ENCODE data around the gene TRDMT1.

The TRDMT1 gene

DNA sequence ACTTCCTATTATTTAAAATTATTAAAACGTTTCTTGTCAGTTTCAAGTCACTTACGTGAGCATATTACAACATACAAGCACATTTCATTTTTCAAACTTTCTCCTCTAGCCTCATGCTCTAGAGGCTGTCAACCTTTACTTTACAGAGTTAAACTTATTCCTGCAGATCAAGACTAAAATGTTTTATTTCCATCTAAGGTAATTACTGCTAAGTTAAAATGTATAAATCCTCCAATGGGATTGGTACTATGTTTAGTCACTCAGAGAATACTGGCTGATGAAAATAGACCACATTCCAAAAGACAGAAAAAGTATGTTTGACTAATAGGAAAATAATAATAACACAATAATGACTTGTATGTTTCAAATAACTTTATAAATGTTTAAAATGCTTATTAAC is 8.4 kb upstream of the TRDMT1 start:
- DNase-seq = peak; percentile 66

GRCh38 chr10:17209302-17209701 is 7.8 kb upstream of the TRDMT1 start:
- DNase-seq = no peak

DNA sequence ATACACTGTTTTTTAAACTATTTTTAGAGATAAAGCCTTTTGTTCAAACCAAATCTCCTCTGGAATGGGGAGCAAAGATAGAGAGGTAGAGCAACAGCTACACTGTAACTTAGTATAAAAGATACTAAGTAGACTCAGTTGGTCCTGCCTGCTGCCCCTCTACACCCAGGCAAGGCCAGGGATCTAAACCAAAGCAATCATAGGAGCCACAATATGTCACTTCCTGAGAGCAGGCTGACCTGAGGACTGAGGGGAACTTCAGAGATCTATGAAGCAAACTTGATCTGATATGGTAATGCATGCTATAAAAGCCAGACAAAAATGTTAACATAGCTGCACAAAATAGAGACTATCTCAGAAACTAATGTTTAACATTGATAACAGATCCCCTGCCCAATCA is 7.0 kb upstream of the TRDMT1 start:
- no peak for DNase-seq

DNA sequence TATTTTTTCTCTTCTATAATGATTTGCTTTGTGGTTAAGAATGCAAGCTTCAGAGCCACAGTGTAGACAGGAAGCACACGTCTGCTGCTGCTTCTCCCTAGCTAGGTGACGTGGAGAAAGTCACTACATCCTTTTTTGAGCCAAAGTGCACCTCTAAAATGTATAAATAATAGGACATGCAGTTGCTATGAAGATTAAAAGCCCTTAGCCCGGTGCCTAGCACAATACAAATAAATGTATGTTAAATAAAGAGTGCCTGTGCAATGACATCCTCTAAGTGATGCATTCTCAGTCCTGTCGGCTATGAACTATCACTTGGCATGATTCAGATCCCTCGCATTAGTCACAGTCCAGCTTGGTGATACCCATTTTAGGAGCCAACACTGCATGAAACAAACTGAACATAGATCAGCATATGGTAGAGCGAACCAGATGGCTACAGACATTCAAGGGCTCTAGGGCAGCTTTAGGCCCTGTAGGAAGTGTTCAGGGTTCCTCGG is 4.8 kb upstream of the TRDMT1 start:
- DNase-seq = peak; percentile 89

DNA sequence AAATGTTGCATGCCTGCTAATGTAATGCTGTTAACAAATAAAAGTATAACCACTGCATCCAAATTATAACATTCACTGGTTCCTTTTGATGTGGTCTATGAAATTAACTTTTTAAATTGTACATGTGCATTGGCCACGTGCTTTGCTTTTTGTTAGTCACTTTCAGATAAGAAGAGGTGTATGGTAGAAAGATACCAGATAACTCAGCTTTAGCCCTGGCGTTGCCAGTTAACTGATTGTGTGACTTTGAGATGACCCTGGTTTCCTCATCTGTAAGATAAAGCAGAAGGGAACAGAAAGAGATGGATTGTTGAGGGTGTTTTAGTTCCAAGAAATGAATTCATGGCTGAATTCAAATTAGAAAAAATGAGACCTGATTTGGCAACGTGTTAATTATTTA is 1.9 kb upstream of the TRDMT1 start:
- no peak for DNase-seq

DNA sequence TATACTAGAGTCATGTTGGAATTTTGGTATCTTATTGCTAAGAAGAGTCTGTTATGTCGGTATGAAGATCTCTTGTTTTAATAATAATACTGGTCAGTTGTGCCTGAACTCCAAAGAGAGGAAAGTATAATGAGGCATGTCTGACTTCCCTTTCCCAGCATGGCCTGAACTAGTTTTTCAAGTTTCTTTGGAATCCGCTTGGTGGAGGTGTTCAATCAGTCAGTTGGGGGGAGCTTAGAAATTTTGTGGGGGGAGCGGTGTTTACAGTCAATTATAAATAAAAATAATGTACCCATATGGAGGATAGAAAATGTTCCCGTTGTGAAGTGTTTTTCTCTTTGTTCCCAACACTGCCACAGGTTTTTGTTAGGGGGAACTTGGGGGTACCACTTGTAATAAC is 1.5 kb upstream of the TRDMT1 start:
- no peak for DNase-seq

DNA sequence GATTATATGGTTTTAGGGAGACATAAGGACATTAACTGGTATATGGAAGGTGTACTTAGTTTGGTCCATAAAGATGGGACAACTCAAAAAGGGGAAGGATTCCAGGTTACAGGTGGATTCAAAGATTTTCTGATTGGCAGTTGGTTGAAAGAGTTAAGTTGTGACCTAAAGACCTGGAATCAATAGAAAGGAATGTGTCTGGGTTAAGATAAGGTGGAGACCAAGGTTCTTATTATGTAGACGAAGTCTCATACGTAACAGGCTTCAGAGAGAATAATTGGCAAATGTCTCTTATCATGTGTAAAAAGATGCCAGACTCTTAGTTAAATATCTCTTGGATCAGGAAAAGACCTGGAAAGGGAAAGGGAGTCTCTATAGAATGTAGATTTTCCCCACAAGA is 1.0 kb upstream of the TRDMT1 start:
- no peak for DNase-seq

DNA sequence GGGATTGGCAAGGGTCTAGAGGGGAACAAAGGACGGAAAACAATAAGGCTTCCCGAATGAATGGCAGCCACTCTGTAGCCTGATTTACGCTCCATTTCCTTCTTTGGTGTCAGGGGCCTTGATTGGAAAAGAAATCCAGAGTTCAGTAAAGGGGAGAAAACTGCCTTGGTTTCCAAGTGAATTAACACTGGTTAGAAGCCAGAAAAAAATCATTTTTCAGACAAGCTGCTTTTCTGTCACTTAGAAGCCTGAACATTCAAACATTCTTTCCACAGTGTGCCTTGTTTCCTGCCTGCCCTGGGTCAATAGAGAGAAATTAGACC is 283 bp upstream of the TRDMT1 start:
- no peak for DNase-seq

DNA sequence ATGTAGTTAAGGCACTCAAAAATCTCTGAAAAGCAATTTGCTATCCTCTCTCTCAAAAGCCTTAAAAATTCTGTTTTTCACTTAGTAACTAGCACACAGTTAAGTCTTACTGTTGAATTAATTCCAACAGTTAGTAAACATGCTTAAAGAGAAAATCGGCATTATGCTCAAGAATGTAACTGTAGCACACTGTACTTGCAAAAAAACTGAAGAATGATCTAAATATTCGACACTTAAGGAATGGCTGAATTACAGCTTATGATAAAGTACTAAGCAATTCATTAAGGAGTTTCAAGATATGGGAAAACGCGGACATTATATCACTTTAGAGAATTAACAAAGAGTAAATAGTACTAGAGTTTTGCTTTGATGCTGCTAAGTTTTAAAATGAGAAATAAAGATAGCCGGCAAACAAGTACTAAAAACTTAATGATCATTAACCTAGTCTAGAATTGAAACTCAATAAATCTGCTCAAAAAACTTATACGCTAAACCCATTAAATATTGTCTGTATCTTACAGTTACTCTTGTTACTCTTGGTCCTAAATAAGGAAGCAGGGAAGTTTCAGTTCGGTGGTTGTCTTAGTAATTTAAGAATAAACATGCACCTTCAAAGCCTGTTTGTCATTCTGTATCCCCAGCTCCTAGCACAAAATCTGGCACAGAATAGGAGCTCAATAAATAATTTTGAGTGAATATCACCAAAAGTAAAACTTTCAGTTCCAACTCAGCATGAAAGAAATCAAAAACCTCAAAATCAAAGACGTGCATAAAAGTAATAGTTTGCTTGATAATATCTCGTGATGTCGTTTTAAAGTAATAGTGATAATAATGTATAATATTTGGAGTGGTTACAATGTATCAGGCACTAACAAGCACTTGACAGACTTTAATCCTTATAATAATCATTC is 1.2 kb downstream of the TRDMT1 start:
- DNase-seq = no peak

DNA sequence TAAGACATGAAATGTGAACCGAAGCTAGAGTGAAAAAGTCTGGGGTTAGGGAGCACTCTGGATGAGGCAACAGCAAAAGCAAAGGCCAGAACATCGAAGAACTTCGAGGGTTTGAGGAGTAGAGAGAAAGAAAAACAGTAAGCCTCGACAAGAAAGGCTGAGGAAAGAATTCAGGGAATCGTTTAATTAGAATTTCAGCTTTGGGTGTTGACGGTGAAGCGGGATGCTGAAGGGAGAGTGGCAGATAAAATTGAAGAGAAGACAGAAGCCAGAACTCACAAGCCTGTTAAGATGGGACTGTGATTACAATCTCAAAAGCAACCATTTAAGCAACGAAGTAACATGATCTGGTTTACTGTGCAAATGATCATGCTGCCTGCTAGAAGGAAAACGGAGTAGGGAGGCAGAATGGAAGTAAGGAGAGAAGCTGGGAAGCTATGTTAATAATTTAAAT is 2.1 kb downstream of the TRDMT1 start:
- DNase-seq = peak; percentile 57

DNA sequence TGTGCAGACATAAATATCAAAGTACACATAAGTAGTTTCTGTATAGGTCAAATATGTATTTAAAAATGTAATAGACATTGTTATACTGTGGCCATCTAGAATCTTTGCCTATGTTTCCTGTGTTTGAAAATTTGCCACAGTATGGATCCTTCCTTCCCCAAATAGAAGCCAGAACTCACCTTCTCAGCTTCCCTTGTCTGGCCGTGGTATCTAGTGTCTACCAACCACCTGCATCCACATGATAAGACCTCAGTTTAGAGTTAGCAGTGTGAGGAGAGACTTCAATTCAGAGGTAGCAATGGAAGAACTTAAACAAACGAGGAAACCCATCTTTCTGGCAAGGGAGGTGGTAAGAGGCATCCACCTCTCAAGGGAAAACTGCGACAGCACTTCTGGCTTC is 4.9 kb downstream of the TRDMT1 start:
- DNase-seq = no peak

DNA sequence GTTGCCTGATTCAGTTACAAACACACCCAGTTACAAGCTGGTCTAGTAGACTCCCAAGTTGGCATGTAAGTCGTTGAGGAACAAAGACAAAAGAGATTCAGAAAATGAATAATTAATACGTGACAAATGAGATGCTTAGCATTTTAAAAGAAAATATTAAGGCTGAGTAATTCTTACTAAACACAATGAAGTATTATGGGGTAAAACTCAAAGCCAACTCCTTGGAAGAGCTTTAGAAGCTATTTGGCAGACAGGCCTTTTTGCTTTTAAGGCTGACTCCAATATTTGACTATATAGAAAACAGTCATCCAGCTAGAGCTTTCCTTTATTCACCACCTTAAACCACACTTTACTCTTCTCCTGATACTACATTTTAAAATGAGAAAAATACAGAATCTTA is 5.4 kb downstream of the TRDMT1 start:
- DNase-seq = no peak

GRCh38 chr10:17195083-17195482 is 6.4 kb downstream of the TRDMT1 start:
- DNase-seq = no peak

GRCh38 chr10:17190602-17191001 is 10.9 kb downstream of the TRDMT1 start:
- no peak for DNase-seq

DNA sequence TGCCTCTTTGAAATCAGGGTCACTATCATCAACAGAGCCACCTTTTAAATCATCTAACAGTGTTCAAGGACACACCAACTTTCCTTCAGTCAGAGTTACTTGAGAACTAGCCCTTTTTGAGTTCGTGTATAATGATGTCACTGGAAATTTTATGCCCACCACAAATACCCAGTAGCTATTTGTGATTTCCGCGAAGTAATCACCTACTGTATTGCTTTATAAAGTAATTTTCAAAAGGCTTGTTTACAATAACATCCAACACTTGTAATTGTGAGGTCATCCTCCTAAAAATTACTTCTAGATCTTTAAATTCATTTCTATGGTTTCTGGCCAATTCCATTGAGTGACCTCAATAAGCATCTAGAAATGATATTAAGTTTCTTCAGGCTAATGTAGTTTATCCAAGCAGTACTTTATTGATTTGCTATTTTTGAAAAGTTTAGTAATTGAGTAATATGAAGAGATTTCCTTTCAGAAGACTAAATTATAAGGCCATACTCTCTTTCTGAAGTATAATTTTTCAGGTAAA is 12.8 kb downstream of the TRDMT1 start:
- no peak for DNase-seq

DNA sequence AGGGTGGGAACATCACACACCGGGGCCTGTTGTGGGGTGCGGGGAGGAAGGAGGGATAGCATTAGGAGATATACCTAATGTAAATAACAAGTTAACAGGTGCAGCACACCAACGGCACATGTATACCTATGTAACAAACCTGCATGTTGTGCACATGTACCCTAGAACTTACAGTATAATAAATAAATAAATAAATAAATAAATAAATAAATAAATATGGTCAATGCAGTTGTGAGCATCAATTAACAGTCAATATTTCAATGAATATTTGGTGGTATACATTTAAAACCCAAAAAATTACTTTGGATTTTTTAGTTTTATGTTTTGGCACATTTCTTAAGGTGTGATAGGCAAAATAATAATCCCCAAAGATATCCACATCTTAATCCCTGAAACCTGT is 15.6 kb downstream of the TRDMT1 start:
- DNase-seq = no peak

GRCh38 chr10:17183110-17183509 is 18.4 kb downstream of the TRDMT1 start:
- DNase-seq = no peak

- no peak for DNase-seq
Observed at GRCh38 chr10:17181751-17182150, 19.7 kb downstream of the TRDMT1 start.

DNA sequence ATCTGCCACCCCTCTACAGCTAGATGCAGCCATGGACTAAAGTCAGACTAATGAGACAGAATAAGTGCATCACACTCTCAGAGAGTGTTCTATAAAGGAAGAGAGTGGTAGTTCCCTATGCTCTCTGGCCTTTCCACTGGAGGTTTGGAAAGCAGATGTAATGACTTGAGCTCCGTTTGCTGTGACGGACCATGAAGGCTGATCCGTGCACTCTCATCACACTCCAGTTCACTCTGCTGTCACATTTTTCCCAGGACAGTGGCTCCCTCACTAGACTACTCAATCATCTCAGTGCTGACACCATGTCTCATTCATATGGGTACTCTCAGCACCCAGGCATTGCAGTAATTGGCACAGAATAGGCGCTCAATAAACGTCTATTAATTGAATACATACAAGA is 20.4 kb downstream of the TRDMT1 start:
- DNase-seq = peak; percentile 16

DNA sequence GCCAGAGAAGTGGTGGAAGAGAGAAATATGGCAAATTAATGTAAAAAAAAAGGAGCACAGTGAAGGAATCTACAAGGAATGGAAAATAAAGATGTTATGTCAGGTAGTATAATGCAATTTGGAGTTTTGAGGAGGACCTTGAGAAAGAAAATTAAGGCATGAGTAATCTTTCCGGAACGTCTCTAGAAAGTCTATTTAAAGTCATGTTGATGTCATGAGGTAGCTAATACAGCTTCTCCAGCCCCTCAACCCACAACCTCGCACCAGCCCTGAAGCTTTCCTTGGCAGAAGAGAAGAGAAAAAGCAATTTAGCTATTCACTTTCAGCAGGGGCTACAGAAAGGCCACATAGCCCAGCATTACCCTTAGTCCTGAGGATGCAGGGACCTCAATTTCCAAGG is 22.5 kb downstream of the TRDMT1 start:
- DNase-seq = peak; percentile 47

DNA sequence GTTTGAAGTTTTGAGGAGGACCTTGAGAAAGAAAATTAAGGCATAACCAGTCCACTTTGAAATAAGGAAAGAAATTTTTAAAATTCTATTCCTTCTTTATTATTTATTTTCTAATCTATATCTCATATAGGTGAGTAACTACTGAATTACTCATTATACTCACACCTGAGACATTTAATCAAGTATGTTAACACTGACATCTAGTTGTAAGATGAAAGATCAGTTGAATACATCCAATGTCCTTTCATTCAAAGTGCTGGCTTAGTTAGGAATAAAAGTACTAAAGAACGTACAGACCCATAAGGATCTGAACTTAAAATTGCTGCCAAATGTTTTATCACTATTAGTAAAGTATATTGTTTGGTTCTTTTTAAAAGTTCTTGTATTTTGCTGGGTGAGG is 23.5 kb downstream of the TRDMT1 start:
- DNase-seq = no peak

GRCh38 chr10:17177014-17177413 is 24.5 kb downstream of the TRDMT1 start:
- DNase-seq = no peak

GRCh38 chr10:17176091-17176490 is 25.4 kb downstream of the TRDMT1 start:
- no peak for DNase-seq

DNA sequence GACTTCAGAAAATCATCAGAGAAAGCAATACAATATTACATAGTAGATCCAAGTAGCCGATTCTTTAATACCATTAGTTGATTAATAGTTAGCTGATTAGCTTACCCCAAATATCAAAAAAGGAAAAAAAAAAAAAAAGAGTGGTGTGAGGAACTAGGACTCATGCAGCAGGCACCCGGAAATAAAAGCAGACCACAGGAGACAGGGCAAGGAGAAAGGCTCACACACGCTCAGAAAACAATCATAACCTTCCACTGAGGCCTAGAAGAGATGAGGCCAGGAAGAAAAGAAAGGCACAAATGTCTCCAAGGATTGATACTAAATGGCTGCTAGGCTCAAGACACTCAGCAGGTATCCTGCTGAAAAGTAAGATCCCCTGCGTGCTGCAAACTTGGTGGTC is 25.9 kb downstream of the TRDMT1 start:
- peak; percentile 39 for DNase-seq

All from fibroblast of skin of abdomen (primary cell).